ENCODE measurements around the gene GJC1.
A peak's percentile ranks its signal among the peaks of the same experiment; 100 is the strongest.

The GJC1 gene

GRCh38 chr17:44775838-44776621 is 54.1 kb downstream of the GJC1 start:
- no peak for DNase-seq

- peak; percentile 99 for DNase-seq
These were observed 54.8 kb downstream of the GJC1 start for GRCh38 chr17:44775136-44775837.

GRCh38 chr17:44774271-44775135 is 55.6 kb downstream of the GJC1 start:
- peak; percentile 86 for DNase-seq

- DNase-seq: no peak
These were observed 56.9 kb downstream of the GJC1 start for GRCh38 chr17:44773140-44773539.

GRCh38 chr17:44772308-44773045 is 57.6 kb downstream of the GJC1 start:
- DNase-seq: no peak

- DNase-seq: no peak
These were observed 59.7 kb downstream of the GJC1 start for GRCh38 chr17:44770166-44770925.

- no peak for DNase-seq
These were observed 60.4 kb downstream of the GJC1 start for GRCh38 chr17:44769647-44770084.

GRCh38 chr17:44769230-44769629 is 60.9 kb downstream of the GJC1 start:
- no peak for DNase-seq

GRCh38 chr17:44768505-44769142 is 61.5 kb downstream of the GJC1 start:
- DNase-seq: no peak

GRCh38 chr17:44767493-44767892 is 62.6 kb downstream of the GJC1 start:
- no peak for DNase-seq

GRCh38 chr17:44766409-44767038 is 63.6 kb downstream of the GJC1 start:
- DNase-seq: no peak

GRCh38 chr17:44765965-44766364 is 64.1 kb downstream of the GJC1 start:
- DNase-seq: no peak

GRCh38 chr17:44763170-44763569 is 66.9 kb downstream of the GJC1 start:
- DNase-seq: no peak

GRCh38 chr17:44761932-44762810 is 67.9 kb downstream of the GJC1 start:
- DNase-seq: no peak

GRCh38 chr17:44760474-44761308 is 69.4 kb downstream of the GJC1 start:
- DNase-seq: no peak

- DNase-seq: no peak
These were observed 70.2 kb downstream of the GJC1 start for GRCh38 chr17:44759916-44760243.

GRCh38 chr17:44759086-44759915 is 70.8 kb downstream of the GJC1 start:
- DNase-seq: no peak
